ENCODE data around the gene PPARG. TPM values are rescaled to one million over a fixed set of nuclear protein-coding genes. Genes with fewer than 3 reads are reported as not detected.

Gene PPARG
- total and polyA plus RNA-seq, 10 of the 15 experiments (the other 5 are each of a cell fraction or from before 2014, with no cell fraction given) = 0.06 to 0.86 (median 0.12) TPM; not detected in 5

DNA sequence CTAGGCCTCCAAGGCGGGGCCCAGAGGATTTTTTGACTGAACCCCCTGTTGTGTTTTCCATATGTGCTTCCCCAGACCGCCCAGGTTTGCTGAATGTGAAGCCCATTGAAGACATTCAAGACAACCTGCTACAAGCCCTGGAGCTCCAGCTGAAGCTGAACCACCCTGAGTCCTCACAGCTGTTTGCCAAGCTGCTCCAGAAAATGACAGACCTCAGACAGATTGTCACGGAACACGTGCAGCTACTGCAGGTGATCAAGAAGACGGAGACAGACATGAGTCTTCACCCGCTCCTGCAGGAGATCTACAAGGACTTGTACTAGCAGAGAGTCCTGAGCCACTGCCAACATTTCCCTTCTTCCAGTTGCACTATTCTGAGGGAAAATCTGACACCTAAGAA is 145.0 kb downstream of the PPARG start (continued):
- TF ChIP-seq BCL11A (IDR thresholded peaks at IDR 0.05; ENCODE audit: low read depth, low read length) (no peak), ASH2L (IDR thresholded peaks at IDR 0.05; ENCODE audit: borderline replicate concordance, low read depth) (no peak), POLR2AphosphoS5 (IDR thresholded peaks at IDR 0.05; ENCODE audit: low read length) (no peak), ZNF274 (IDR thresholded peaks at IDR 0.05; ENCODE audit: insufficient read depth, insufficient read length) (no peak), HDAC2 (IDR thresholded peaks at IDR 0.05) (no peak)
- TF ChIP-seq, protein P1, sequence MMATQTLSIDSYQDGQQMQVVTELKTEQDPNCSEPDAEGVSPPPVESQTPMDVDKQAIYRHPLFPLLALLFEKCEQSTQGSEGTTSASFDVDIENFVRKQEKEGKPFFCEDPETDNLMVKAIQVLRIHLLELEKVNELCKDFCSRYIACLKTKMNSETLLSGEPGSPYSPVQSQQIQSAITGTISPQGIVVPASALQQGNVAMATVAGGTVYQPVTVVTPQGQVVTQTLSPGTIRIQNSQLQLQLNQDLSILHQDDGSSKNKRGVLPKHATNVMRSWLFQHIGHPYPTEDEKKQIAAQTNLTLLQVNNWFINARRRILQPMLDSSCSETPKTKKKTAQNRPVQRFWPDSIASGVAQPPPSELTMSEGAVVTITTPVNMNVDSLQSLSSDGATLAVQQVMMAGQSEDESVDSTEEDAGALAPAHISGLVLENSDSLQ (IDR thresholded peaks at IDR 0.05) = no peak

DNA sequence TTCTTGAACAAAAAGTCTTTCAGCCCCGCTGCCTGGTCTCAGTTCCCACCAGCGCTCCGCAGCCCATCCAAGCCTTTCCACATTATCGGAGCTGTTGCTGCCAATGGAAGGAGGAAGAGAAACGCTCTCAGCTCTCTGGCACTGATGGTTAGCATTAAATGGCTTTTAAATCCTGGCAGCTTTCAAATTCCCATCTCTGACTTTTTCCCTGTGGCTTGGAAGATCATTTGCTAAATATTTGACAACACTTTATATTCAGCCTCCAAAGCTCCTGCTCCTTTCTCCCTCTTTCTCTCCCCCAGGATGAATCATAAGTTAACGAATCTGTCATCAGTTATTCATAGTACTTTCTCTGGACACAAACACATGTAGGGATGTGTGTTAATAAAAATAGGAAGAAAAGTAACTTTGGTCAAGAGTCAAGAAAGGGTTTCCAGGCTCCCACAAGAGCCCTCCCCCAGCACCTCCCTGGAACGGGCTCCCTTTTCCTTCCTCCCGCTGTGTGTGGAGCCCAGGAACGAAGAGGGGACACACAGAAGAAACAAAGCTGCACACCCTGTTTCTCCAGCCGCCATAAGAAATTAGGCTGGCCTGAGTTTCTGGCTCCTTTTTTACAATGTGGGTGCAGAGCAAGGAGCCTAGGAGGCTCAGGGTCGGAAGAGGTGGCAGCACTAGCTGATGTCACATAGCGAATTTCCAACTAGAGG is 147.8 kb downstream of the PPARG start:
- ATAC-seq (no peak), DNase-seq (ENCODE audit: low read depth, low spot score) (no peak), FAIRE-seq (no peak)
- Histone ChIP-seq H4K20me1 (ENCODE audit: control insufficient read depth, insufficient read depth) (no peaks in the 10 kb centered on the region), H3K27me3 (replicated peaks in 1 of 2; ENCODE audit: control insufficient read depth in 2 of 2, insufficient read depth in 2 of 2, low read length in 1 of 2) (no peaks in the 10 kb centered on the region; a peak in 2 of 4 replicates), H3K9me3 (replicated peaks; ENCODE audit: control insufficient read depth, insufficient read depth, low read length) (no peaks in the 10 kb centered on the region), H3K4me2 (ENCODE audit: control insufficient read depth, insufficient read depth) (no peak overlapping the region), H3K79me2 (ENCODE audit: control insufficient read depth, insufficient read depth, low read length) (no peaks in the 10 kb centered on the region), H3K4me1 (ENCODE audit: control insufficient read depth, insufficient read depth, low read length) (no peaks in the 10 kb centered on the region), H3K27ac (ENCODE audit: control insufficient read depth, insufficient read depth) (no peak overlapping the region), H3K9ac (ENCODE audit: control insufficient read depth, insufficient read depth, low read length) (no peak overlapping the region), H3K4me3 (no peak overlapping the region), H3K36me3 (ENCODE audit: control insufficient read depth in 2 of 2, insufficient read depth in 2 of 2, low read length in 1 of 2) (no peaks in the 10 kb centered on the region), H2AFZ (ENCODE audit: control insufficient read depth, low read depth, low read length) (no peak overlapping the region)
- ChIA-PET SMC1A (ENCODE audit: uncharacterized antibody, unreplicated experiment) (no interaction called here), RAD21 (ENCODE audit: unreplicated experiment) (no interaction called here), POLR2A (no interaction called here), CTCF (interaction anchor here (1.5 kb wide), 1 partner anchor 10 kb away, joined by 3 read pairs; no protein-coding TSS in a partner anchor)
- no TSS peak for BruUV-seq (replicated peaks)
- in situ Hi-C loops (cut with MboI) (no loop called here), intact Hi-C loops (cut with micrococcal nuclease; ENCODE audit: unreplicated experiment) (no loop called here)
- TF ChIP-seq, protein P2, sequence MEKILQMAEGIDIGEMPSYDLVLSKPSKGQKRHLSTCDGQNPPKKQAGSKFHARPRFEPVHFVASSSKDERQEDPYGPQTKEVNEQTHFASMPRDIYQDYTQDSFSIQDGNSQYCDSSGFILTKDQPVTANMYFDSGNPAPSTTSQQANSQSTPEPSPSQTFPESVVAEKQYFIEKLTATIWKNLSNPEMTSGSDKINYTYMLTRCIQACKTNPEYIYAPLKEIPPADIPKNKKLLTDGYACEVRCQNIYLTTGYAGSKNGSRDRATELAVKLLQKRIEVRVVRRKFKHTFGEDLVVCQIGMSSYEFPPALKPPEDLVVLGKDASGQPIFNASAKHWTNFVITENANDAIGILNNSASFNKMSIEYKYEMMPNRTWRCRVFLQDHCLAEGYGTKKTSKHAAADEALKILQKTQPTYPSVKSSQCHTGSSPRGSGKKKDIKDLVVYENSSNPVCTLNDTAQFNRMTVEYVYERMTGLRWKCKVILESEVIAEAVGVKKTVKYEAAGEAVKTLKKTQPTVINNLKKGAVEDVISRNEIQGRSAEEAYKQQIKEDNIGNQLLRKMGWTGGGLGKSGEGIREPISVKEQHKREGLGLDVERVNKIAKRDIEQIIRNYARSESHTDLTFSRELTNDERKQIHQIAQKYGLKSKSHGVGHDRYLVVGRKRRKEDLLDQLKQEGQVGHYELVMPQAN (conservative IDR thresholded peaks at IDR 0.05) = no peak
- TF ChIP-seq PAX5 (IDR thresholded peaks at IDR 0.05; ENCODE audit: borderline replicate concordance, low read depth, low read length) (no peak), KAT2A (conservative IDR thresholded peaks at IDR 0.05; ENCODE audit: control insufficient read depth, low read depth, low read length) (no peak), NRF1 (conservative IDR thresholded peaks at IDR 0.05; ENCODE audit: low read depth, low read length) (no peak), SP1 (IDR thresholded peaks at IDR 0.05; ENCODE audit: low read depth, low read length) (no peak), RFX5 (IDR thresholded peaks at IDR 0.05; ENCODE audit: low read depth, low read length) (no peak), CBFB (IDR thresholded peaks at IDR 0.05; ENCODE audit: low read depth) (no peak), SMARCA5 (IDR thresholded peaks at IDR 0.05) (no peak), MYB (IDR thresholded peaks at IDR 0.05; ENCODE audit: borderline replicate concordance, low read depth, low read length) (no peak), CBX5 (IDR thresholded peaks at IDR 0.05; ENCODE audit: low read depth) (no peak), ZBED1 (IDR thresholded peaks at IDR 0.05; ENCODE audit: borderline replicate concordance) (no peak)
- TF ChIP-seq, protein P3, sequence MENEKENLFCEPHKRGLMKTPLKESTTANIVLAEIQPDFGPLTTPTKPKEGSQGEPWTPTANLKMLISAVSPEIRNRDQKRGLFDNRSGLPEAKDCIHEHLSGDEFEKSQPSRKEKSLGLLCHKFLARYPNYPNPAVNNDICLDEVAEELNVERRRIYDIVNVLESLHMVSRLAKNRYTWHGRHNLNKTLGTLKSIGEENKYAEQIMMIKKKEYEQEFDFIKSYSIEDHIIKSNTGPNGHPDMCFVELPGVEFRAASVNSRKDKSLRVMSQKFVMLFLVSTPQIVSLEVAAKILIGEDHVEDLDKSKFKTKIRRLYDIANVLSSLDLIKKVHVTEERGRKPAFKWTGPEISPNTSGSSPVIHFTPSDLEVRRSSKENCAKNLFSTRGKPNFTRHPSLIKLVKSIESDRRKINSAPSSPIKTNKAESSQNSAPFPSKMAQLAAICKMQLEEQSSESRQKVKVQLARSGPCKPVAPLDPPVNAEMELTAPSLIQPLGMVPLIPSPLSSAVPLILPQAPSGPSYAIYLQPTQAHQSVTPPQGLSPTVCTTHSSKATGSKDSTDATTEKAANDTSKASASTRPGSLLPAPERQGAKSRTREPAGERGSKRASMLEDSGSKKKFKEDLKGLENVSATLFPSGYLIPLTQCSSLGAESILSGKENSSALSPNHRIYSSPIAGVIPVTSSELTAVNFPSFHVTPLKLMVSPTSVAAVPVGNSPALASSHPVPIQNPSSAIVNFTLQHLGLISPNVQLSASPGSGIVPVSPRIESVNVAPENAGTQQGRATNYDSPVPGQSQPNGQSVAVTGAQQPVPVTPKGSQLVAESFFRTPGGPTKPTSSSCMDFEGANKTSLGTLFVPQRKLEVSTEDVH (IDR thresholded peaks at IDR 0.05; ENCODE audit: low read depth, partially characterized antibody) = no peak
- WGBS (ENCODE audit: insufficient coverage, insufficient replicate concordance, low lambda C conversion rate, missing lambda C conversion rate) = 28% methylated on average over 12 of the region's 12 CpGs
